Smooth muscle cell (in vitro differentiated cells): ENCODE results near the gene CSDE1. TPM values are rescaled to one million over a fixed set of nuclear protein-coding genes. Genes with fewer than 3 reads are reported as not detected.

ENCODE experiments used
- DNase-seq: peaks from one replicate; lab custom pipeline; 2025; ENCODE audit not compliant: unreplicated experiment; lab: John Stamatoyannopoulos, UW
- H2AFZ ChIP-seq: fragments of 200-600 bp; sonication (generic); 2 replicates; pipeline ENCODE4 v1.6.0; 2016; ENCODE audit warnings: antibody characterized with exemption, low read depth, mild to moderate bottlenecking
- H3F3A ChIP-seq: fragments of 200-600 bp; sonication (generic); 2 replicates; pipeline ENCODE4 v1.6.0; 2017; ENCODE audit warnings: antibody characterized with exemption, low read depth
- H3K27ac ChIP-seq: fragments of 200-600 bp; sonication (generic); 2 replicates; pipeline ENCODE4 v1.5.1; 2016; ENCODE audit warnings: low read depth, mild to moderate bottlenecking
- H3K27me3 ChIP-seq: fragments of 200-600 bp; sonication (generic); 2 replicates; pipeline ENCODE4 v1.6.1; 2016; ENCODE audit warnings: low read depth, mild to moderate bottlenecking
- H3K36me3 ChIP-seq: fragments of 200-600 bp; sonication (generic); 2 replicates; pipeline ENCODE4 v1.5.1; 2016; ENCODE audit warnings: low read depth
- H3K4me1 ChIP-seq: fragments of 200-600 bp; sonication (generic); 2 replicates; pipeline ENCODE4 v1.5.1; 2016; ENCODE audit warnings: low read depth
- H3K4me2 ChIP-seq: fragments of 200-600 bp; sonication (generic); 2 replicates; pipeline ENCODE4 v1.6.0; 2016; ENCODE audit warnings: mild to moderate bottlenecking
- H3K4me3 ChIP-seq: fragments of 200-600 bp; sonication (generic); 2 replicates; pipeline ENCODE4 v1.5.1; 2016; ENCODE audit warnings: mild to moderate bottlenecking
- H3K79me2 ChIP-seq: fragments of 200-600 bp; sonication (generic); 2 replicates; pipeline ENCODE4 v1.6.0; 2016; ENCODE audit warnings: low read depth, mild to moderate bottlenecking
- H3K9ac ChIP-seq: fragments of 200-600 bp; sonication (generic); 2 replicates; pipeline ENCODE4 v1.6.0; 2016; ENCODE audit warnings: low read depth
- H3K9me3 ChIP-seq: fragments of 200-600 bp; sonication (generic); replicated peaks from 2 replicates; pipeline ENCODE4 v1.5.1; 2016; ENCODE audit warnings: low read depth
- H4K20me1 ChIP-seq: fragments of 200-600 bp; sonication (generic); 2 replicates; pipeline ENCODE4 v1.6.0; 2016; ENCODE audit warnings: low read depth
- WGBS: methylation state at CpG from one replicate; pipeline ENCODE4 v1.1.7; 2016; ENCODE audit warnings: low lambda C conversion rate; 5-methylcytosine and 5-hydroxymethylcytosine counted together
- polyA plus RNA-seq: library from polyadenylated mRNA; unstranded; fragments of >200 nt; fragmentation: Nextera tagmentation; extraction: Ambion mirVana; gene quantifications from 2 replicates; pipeline ENCODE4 v1.2.1, GENCODE V29; 2016
- total RNA-seq: library from RNA; depleted of rRNA; stranded (reverse); fragments of >200 nt; gene quantifications from 2 replicates; pipeline ENCODE4 v1.2.3, GENCODE V29; 2014
- TF ChIP-seq, protein P1 (sequence below): fragments of 200-600 bp; sonication (generic); IDR thresholded peaks from 2 replicates; pipeline ENCODE4 v1.5.1; 2017; ENCODE audit warnings: borderline replicate concordance, mild to moderate bottlenecking, antibody characterized with exemption; ENCODE audit not compliant: insufficient read depth, poor library complexity, severe bottlenecking

The CSDE1 gene
- total and polyA plus RNA-seq, 2 experiments from 2014 or later = 173 to 768 TPM

GRCh38 chr1:114694540-114695310, 63.1 kb downstream of the CSDE1 start:
- H3K4me2 ChIP-seq = no peak overlapping the region

GRCh38 chr1:114692947-114693346, 64.8 kb downstream of the CSDE1 start:
- Histone ChIP-seq H2AFZ (no peak overlapping the region), H3K27me3 (peaks cover 16% of the 10 kb centered on the region), H3K4me1 (no peaks in the 10 kb centered on the region), H3K9me3 (no peaks in the 10 kb centered on the region), H4K20me1 (no peaks in the 10 kb centered on the region), H3K9ac (no peak overlapping the region), H3K27ac (no peak overlapping the region), H3K79me2 (no peaks in the 10 kb centered on the region), H3K4me2 (no peak overlapping the region), H3F3A (no peaks in the 10 kb centered on the region), H3K36me3 (no peaks in the 10 kb centered on the region), H3K4me3 (no peak overlapping the region)
- TF ChIP-seq, protein P1, sequence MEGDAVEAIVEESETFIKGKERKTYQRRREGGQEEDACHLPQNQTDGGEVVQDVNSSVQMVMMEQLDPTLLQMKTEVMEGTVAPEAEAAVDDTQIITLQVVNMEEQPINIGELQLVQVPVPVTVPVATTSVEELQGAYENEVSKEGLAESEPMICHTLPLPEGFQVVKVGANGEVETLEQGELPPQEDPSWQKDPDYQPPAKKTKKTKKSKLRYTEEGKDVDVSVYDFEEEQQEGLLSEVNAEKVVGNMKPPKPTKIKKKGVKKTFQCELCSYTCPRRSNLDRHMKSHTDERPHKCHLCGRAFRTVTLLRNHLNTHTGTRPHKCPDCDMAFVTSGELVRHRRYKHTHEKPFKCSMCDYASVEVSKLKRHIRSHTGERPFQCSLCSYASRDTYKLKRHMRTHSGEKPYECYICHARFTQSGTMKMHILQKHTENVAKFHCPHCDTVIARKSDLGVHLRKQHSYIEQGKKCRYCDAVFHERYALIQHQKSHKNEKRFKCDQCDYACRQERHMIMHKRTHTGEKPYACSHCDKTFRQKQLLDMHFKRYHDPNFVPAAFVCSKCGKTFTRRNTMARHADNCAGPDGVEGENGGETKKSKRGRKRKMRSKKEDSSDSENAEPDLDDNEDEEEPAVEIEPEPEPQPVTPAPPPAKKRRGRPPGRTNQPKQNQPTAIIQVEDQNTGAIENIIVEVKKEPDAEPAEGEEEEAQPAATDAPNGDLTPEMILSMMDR = no peak
- WGBS = 95% methylated on average over 3 of the region's 3 CpGs
- no peak for DNase-seq

More at GRCh38 chr1:114694540-114695310, 63.1 kb downstream of the CSDE1 start:
- H4K20me1 ChIP-seq = no peaks in the 10 kb centered on the region
- no peaks in the 10 kb centered on the region for H3F3A ChIP-seq
- no peak overlapping the region for H2AFZ ChIP-seq
- no peaks in the 10 kb centered on the region for H3K4me1 ChIP-seq
- no peaks in the 10 kb centered on the region for H3K9me3 ChIP-seq
- no peak overlapping the region for H3K9ac ChIP-seq
- H3K36me3 ChIP-seq = no peaks in the 10 kb centered on the region
- H3K79me2 ChIP-seq = no peaks in the 10 kb centered on the region
- H3K4me3 ChIP-seq = no peak overlapping the region
- DNase-seq = no peak
- peaks cover 4% of the 10 kb centered on the region for H3K27me3 ChIP-seq
- WGBS = 89% methylated on average over 9 of the region's 9 CpGs
- TF ChIP-seq, protein P1 = no peak
- H3K27ac ChIP-seq = no peak overlapping the region

GRCh38 chr1:114691061-114691460, 66.7 kb downstream of the CSDE1 start:
- WGBS = 65% methylated on average over 2 of the region's 2 CpGs

More at GRCh38 chr1:114691061-114691460, 66.7 kb downstream of the CSDE1 start:
- no peaks in the 10 kb centered on the region for H4K20me1 ChIP-seq
- no peaks in the 10 kb centered on the region for H3K4me1 ChIP-seq
- H3K4me3 ChIP-seq = no peak overlapping the region
- no peaks in the 10 kb centered on the region for H3K36me3 ChIP-seq
- H2AFZ ChIP-seq = no peak overlapping the region
- H3K9ac ChIP-seq = no peak overlapping the region
- H3K27me3 ChIP-seq = peaks cover 24% of the 10 kb centered on the region
- H3K9me3 ChIP-seq = no peaks in the 10 kb centered on the region
- DNase-seq = no peak
- H3K27ac ChIP-seq = no peak overlapping the region
- no peaks in the 10 kb centered on the region for H3K79me2 ChIP-seq
- TF ChIP-seq, protein P1 = no peak
- H3F3A ChIP-seq = no peaks in the 10 kb centered on the region
- no peak overlapping the region for H3K4me2 ChIP-seq
